Hepatocyte (in vitro differentiated cells): Measurements from ENCODE around the gene GPR62. TPM values are rescaled to one million over a fixed set of nuclear protein-coding genes. Genes with fewer than 3 reads are reported as not detected.

Experiments used
- DNase-seq: peaks from one replicate; pipeline ENCODE4 v3.0.0-alpha.2; 2016; ENCODE audit warnings: low spot score
- H2AFZ ChIP-seq: fragments of 200-600 bp; sonication (generic); 2 replicates; pipeline ENCODE4 v1.6.0; 2016; ENCODE audit warnings: antibody characterized with exemption, mild to moderate bottlenecking
- H3K27ac ChIP-seq: fragments of 200-600 bp; sonication (generic); 2 replicates; pipeline ENCODE4 v1.5.1; 2016; ENCODE audit warnings: mild to moderate bottlenecking
- H3K27me3 ChIP-seq: fragments of 200-600 bp; sonication (generic); 2 replicates; pipeline ENCODE4 v1.6.1; 2016
- H3K36me3 ChIP-seq: fragments of 200-600 bp; sonication (generic); replicated peaks from 2 replicates; pipeline ENCODE4 v1.5.1; 2016; ENCODE audit warnings: low read depth; ENCODE audit not compliant: insufficient read depth
- H3K4me1 ChIP-seq: fragments of 200-600 bp; sonication (generic); 2 replicates; pipeline ENCODE4 v1.5.1; 2016; ENCODE audit warnings: mild to moderate bottlenecking, moderate library complexity; ENCODE audit not compliant: insufficient read depth
- H3K4me2 ChIP-seq: fragments of 200-600 bp; sonication (generic); 2 replicates; pipeline ENCODE4 v1.6.0; 2016
- H3K4me3 ChIP-seq: fragments of 200-600 bp; sonication (generic); 2 replicates; pipeline ENCODE4 v1.5.1; 2016; ENCODE audit warnings: mild to moderate bottlenecking
- H3K79me2 ChIP-seq: fragments of 200-600 bp; sonication (generic); 2 replicates; pipeline ENCODE4 v1.6.0; 2017; ENCODE audit warnings: mild to moderate bottlenecking
- H3K9me2 ChIP-seq: fragments of 200-600 bp; sonication (generic); replicated peaks from 2 replicates; pipeline ENCODE4 v1.6.0; 2017; ENCODE audit warnings: mild to moderate bottlenecking; ENCODE audit not compliant: insufficient read depth
- H3K9me3 ChIP-seq: fragments of 200-600 bp; sonication (generic); 2 replicates; pipeline ENCODE4 v1.5.1; 2016; ENCODE audit warnings: low read depth, mild to moderate bottlenecking
- H4K20me1 ChIP-seq: fragments of 200-600 bp; sonication (generic); 2 replicates; pipeline ENCODE4 v1.6.0; 2016; ENCODE audit warnings: mild to moderate bottlenecking; ENCODE audit not compliant: insufficient read depth, poor library complexity, severe bottlenecking
- EZH2 ChIP-seq: fragments of 200-600 bp; sonication (generic); IDR thresholded peaks from 2 replicates; pipeline ENCODE4 v1.6.1; 2016; ENCODE audit warnings: antibody characterized with exemption, mild to moderate bottlenecking, borderline replicate concordance
- EZH2phosphoT487 ChIP-seq: fragments of 200-600 bp; sonication (generic); IDR thresholded peaks from one replicate; pipeline ENCODE4 v1.6.1; 2018; ENCODE audit warnings: antibody characterized with exemption, mild to moderate bottlenecking, low read depth, moderate library complexity; ENCODE audit not compliant: unreplicated experiment, severe bottlenecking
- WGBS: methylation state at CpG from one replicate; pipeline ENCODE4 v1.1.6; 2016; ENCODE audit warnings: low lambda C conversion rate; ENCODE audit errors: missing lambda C conversion rate; 5-methylcytosine and 5-hydroxymethylcytosine counted together
- polyA plus RNA-seq: library from polyadenylated mRNA; unstranded; fragments of >200 nt; fragmentation: Nextera tagmentation; extraction: Ambion mirVana; gene quantifications from 2 replicates; pipeline ENCODE4 v1.2.1, GENCODE V29; 2016
- total RNA-seq: library from RNA; depleted of rRNA; stranded (reverse); fragments of >200 nt; gene quantifications from 2 replicates; pipeline ENCODE4 v1.2.3, GENCODE V29; 2014
- TF ChIP-seq, protein P1 (sequence below): fragments of 200-600 bp; sonication (generic); IDR thresholded peaks from 2 replicates; pipeline ENCODE4 v1.5.1; 2016; ENCODE audit warnings: antibody characterized with exemption, mild to moderate bottlenecking; ENCODE audit not compliant: poor library complexity

The GPR62 gene
- total and polyA plus RNA-seq, 2 experiments from 2014 or later = 0.08 TPM; not detected in 1

DNA sequence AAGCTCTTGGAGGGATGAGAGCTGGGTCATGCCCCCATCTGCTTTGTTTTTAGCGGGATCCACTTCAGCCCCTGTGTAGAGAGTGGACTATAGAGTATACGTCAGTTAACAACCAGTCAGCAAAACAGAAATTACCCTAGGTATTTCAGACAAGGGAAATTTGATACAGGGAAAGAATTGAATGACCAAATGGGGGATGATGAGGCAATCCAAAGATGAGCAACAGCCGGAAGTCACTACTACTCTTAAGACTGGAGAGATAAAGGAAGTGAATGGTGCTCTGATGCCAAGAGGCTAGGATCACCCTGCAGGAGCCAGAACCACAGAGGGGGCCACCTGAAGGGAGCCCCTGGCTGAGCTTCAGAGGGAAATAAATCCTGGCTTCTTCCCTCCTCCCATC lies 1.7 kb upstream of the GPR62 start:
- Histone ChIP-seq H3K4me2 (no peak overlapping the region), H3K4me3 (no peak overlapping the region), H3K9me3 (no peaks in the 10 kb centered on the region), H3K27me3 (peaks cover 22% of the 10 kb centered on the region), H3K9me2 (no peaks in the 10 kb centered on the region), H4K20me1 (no peaks in the 10 kb centered on the region), H3K36me3 (no peaks in the 10 kb centered on the region), H3K79me2 (no peaks in the 10 kb centered on the region), H3K27ac (no peak overlapping the region), H3K4me1 (peaks cover 11% of the 10 kb centered on the region), H2AFZ (no peak overlapping the region)
- DNase-seq = no peak
- 70% methylated on average over 3 of the region's 3 CpGs for WGBS
- TF ChIP-seq EZH2phosphoT487 (no peak), EZH2 (no peak)
- TF ChIP-seq, protein P1, sequence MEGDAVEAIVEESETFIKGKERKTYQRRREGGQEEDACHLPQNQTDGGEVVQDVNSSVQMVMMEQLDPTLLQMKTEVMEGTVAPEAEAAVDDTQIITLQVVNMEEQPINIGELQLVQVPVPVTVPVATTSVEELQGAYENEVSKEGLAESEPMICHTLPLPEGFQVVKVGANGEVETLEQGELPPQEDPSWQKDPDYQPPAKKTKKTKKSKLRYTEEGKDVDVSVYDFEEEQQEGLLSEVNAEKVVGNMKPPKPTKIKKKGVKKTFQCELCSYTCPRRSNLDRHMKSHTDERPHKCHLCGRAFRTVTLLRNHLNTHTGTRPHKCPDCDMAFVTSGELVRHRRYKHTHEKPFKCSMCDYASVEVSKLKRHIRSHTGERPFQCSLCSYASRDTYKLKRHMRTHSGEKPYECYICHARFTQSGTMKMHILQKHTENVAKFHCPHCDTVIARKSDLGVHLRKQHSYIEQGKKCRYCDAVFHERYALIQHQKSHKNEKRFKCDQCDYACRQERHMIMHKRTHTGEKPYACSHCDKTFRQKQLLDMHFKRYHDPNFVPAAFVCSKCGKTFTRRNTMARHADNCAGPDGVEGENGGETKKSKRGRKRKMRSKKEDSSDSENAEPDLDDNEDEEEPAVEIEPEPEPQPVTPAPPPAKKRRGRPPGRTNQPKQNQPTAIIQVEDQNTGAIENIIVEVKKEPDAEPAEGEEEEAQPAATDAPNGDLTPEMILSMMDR = no peak

DNA sequence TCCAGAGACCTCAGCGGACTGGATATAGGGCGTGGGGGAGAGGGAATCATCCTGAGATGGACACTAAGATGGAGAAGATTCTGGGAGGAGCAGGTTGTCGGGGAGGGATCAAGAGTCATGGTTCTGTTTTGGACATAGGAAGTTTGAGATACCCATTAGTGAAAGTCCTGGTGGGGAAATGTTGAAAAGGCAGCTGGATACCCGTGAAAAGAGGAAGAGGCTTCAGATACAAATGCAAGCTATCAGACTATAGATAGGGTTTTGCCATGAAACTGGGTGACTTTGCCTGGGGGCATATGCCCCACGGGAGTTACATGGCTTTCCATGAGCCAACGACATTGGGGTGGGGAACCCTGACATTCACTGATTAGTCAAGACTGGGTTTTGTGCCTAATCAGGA lies 1.1 kb upstream of the GPR62 start:
- no peaks in the 10 kb centered on the region for H3K9me2 ChIP-seq
- TF ChIP-seq EZH2 (no peak), EZH2phosphoT487 (no peak)
- TF ChIP-seq, protein P1 = no peak
- H3K9me3 ChIP-seq = no peaks in the 10 kb centered on the region
- peaks cover 22% of the 10 kb centered on the region for H3K27me3 ChIP-seq
- H3K36me3 ChIP-seq = no peaks in the 10 kb centered on the region
- H2AFZ ChIP-seq = no peak overlapping the region
- no peaks in the 10 kb centered on the region for H4K20me1 ChIP-seq
- DNase-seq = no peak
- no peaks in the 10 kb centered on the region for H3K79me2 ChIP-seq
- no peak overlapping the region for H3K4me2 ChIP-seq
- H3K27ac ChIP-seq = no peak overlapping the region
- WGBS = 86% methylated on average over 6 of the region's 6 CpGs
- H3K4me3 ChIP-seq = no peak overlapping the region
- H3K4me1 ChIP-seq = peaks cover 11% of the 10 kb centered on the region

DNA sequence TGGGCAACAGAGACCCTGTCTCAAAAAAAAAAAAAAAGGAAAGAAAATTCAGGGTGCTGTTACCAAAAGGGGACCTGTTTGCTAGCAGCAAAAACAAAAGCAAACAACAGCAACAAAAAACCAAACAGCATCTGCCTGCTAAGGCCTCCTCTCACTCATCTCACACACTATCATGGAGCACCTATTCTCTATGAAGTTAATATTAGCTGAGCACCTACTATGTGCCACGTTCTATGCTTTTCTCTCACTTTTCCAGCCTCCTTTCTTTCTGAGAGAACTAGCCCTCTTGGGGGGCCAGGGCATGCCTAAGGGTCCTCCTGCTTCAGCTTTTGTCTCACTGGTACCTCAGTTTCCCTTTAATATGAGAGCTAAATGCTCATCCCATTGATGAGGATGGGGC lies 468 bp upstream of the GPR62 start:
- 94% methylated on average over 1 of the region's 1 CpG for WGBS
- H2AFZ ChIP-seq = no peak overlapping the region
- H3K4me3 ChIP-seq = no peak overlapping the region
- peaks cover 22% of the 10 kb centered on the region for H3K27me3 ChIP-seq
- H3K36me3 ChIP-seq = no peaks in the 10 kb centered on the region
- H3K79me2 ChIP-seq = no peaks in the 10 kb centered on the region
- H3K9me3 ChIP-seq = no peaks in the 10 kb centered on the region
- no peaks in the 10 kb centered on the region for H4K20me1 ChIP-seq
- DNase-seq = no peak
- no peak overlapping the region for H3K4me2 ChIP-seq
- no peak overlapping the region for H3K27ac ChIP-seq
- TF ChIP-seq, protein P1 = no peak
- TF ChIP-seq EZH2 (no peak), EZH2phosphoT487 (no peak)
- peaks cover 11% of the 10 kb centered on the region for H3K4me1 ChIP-seq
- H3K9me2 ChIP-seq = no peaks in the 10 kb centered on the region
